CD4-positive, alpha-beta T cell treated with Interleukin-15 for 4 hours (primary cell): ENCODE data around the gene COL24A1.
A peak's percentile ranks its signal among the peaks of the same experiment; 100 is the strongest.
"Not testable (repeated sequence)": the region's sequence is repeated elsewhere in the genome, so short reads cannot be mapped to it uniquely, and the experiment has no call there.

Source experiments
- DNase-seq: peaks from one replicate; pipeline ENCODE4 v3.0.0-alpha.2; 2020; ENCODE audit warnings: low spot score

COL24A1 gene

DNA sequence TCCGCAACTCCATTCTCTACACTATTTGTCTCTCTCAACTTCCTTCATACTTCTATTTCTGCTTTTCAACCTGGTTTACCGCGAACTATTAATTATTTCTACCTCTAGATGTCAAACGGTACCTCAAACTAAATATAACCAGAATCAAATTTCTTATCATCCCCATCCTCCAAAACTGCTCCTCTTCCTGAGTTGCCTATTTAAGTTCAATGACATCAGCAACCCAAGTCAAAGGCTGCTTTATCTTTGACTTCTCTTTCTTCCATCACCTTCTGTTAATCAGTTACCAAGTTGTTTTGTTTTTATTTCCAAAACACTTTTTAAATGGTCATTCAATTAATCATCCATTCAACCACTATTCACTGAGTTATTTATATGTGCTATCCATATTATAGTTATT, 171.9 kb downstream of the COL24A1 start:
- no peak for DNase-seq

DNA sequence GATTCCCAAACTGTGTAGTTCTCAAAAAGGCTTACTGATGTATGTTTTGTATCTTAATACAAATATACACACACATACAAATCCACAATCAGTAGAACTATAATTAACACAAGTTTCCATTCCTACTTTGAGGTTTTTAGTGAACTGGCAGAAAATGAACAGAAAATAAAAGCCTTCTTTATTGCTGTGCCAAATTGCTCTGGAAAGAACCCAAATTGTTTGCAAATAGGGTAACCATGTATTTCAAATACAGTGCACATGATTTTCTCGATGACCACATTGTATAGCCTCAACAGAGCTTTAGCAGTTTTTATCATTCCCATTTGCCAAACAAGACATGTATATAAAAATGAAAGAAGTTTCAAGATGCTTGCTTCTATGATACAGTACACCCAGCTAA, 173.3 kb downstream of the COL24A1 start:
- no peak for DNase-seq

DNA sequence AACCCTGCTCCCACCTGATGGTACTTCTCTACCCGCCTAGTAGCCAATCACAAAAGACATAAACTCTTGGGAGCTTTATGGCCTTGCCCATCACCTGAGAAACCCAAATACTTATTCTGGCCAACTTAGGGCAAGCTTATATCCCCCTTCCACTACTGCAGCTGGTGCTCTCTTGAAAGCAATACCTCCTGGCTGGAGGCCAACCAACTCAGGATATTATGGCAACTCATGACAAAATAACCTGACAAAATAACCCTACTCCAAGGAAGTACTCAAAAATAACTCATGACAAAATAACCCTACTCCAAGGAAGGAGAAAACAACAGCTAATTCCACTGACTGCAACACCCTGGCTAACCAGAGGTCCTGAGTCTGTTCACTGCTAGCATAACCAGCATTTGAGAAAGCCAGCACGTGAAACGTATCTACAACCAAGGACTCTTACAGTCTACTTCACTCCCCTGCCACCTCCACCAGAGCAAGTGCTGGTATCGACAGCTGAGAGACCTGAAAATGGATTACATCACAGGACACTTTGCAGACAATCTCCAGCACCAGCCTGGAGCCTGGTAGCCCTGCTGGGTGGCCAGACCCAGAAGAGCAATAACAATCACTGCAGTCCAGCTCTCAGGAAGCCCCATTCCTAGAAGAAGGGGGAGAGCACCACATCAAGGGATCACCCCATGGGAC, 179.9 kb downstream of the COL24A1 start:
- DNase-seq: no peak

DNA sequence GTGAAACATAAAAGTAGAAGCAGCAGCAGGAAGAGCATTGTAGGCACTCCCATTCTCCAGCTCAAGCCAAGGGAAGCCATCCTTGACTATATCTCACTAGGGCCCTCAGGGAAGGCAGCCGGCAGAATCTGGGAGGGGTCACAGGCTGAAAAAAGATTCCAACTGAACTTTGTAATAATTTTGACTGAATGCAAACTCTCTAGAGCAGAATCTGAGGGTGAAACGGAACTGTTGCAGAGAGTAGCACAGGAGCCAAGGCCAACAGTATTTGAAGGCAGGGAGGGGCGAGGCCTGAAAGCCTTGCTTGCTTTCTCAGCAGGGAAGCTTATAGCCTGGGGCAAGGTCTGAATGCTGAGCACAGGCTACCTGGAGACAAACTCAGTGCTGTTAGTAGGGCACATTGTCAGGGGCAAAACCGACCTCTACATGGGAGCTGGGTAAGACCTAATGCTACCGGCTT, 180.6 kb downstream of the COL24A1 start:
- DNase-seq: no peak

DNA sequence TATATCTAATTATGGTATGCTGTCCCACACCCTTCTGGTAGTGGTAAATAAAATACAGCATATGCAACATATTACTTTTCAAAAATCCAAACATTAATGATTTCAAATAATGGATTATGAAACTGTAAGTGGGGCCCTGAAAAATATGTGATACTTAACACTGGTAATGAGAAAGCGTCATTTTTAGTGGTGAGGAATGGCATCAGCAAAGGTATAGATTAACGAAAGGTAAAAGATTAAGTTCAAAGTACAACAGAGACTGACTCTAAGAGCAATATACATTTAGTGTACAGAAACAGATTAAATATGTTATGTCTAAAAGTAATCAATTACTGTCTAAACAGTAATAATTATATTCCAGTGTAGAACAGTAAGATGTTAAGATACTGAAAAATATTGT, 194.1 kb downstream of the COL24A1 start:
- DNase-seq: no peak

DNA sequence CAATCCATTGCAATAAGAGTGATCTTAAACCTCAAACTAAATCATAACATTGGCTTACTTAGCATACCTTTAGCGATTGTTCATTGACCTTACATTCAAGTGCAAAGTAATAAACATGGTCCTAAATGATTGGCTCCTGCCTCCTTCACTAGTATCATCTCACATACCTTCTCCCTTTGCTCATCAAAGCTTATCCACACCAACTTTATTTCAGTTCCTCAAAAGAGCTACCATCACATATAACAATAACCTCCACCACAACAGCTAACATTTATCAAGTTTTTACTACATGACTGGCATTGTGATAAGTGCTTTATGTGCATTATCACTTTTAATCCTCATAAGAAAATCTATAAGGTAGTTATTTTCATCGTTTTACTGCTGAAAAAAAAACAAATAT, 198.8 kb downstream of the COL24A1 start:
- no peak for DNase-seq

DNA sequence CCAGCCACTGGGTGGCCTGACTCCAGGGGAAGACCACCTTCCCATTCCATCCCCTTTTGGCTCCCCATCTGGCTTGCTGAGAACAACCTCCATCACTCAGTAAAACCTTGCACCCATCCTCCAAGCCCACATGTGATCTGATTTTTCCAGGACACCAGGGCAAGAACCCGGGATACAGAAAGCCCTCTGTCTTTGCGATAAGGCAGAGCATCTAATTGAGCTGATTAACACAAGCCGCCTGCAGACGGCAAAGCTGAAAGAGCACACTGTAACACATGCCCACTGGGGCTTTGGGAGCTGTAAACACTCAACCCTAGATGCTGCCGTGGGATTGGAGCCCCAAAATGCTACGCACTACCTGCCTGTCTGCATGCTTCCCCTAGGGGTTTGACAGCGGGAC, 201.4 kb downstream of the COL24A1 start:
- DNase-seq: not testable (repeated sequence)

DNA sequence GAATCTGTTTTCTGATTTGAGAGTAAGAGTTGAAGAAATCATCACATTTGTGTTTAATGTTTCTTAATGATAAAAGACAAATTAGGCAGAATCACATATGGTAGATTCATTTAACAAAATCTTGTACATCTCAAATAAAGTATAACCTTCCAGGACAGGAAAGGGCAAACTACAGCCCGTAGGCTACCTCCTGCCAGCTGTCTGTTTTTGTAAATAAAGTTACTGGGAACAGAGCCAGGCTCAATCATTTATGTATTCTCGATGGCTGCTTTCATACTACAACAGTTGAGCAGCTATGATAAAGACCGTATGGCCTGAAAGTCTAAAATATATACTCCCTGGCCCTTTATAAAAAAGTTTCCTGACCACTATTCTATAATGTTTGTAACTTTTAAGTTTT, 204.1 kb downstream of the COL24A1 start:
- no peak for DNase-seq

DNA sequence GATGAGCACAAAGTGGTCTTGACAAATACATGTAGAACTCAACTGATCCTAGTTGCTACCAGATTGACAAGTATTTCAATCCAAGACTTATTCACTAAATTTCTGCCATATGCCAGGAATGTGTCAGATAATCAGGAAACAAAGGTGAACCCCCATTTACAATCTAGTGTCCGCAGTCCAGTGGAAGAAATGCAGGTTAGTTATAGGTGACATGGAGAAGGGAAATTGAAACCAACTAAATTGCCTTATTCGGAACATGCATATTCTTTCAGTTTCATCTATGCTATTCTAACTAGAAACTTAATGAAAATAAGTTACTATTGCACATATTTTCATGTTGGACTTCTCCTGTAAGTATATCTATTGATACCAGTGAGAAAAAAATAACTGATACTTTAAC, 209.4 kb downstream of the COL24A1 start:
- no peak for DNase-seq

DNA sequence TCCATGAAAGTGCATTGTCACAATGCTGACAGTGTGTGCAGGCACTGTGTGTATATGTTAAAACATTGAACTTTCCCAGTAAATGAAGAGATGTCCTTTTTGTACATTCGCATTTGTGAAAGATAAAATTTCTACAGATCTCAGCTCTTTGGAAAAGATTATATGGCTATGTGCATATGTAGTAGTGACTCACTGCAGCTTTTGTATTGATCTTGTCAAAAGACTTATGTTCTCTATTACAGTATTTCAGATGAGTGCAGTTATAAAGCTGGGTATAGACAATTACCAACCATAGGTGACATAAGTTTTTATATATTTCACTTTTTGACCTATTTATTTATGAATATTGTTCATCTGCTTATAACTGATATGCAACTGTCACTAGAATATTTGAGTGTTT, 212.6 kb downstream of the COL24A1 start:
- DNase-seq: no peak

DNA sequence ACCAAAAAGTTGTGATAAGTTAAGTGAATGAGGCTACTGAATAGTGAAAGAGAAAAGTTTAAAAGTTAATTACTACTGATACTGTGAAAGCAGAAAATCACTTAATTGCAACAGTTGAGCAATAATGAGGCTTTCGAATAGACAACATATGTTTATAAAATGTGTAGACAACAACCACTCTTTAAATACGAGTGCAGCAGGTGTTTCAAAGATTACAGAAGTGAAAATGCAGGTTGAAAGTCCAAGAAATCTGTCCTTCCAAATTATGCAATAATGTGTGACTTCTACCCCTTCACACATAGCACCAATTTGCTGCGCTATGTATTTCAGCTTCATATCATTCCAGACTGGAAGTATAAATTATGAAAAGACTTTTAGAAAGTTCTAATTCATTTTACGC, 213.0 kb downstream of the COL24A1 start:
- DNase-seq: no peak

DNA sequence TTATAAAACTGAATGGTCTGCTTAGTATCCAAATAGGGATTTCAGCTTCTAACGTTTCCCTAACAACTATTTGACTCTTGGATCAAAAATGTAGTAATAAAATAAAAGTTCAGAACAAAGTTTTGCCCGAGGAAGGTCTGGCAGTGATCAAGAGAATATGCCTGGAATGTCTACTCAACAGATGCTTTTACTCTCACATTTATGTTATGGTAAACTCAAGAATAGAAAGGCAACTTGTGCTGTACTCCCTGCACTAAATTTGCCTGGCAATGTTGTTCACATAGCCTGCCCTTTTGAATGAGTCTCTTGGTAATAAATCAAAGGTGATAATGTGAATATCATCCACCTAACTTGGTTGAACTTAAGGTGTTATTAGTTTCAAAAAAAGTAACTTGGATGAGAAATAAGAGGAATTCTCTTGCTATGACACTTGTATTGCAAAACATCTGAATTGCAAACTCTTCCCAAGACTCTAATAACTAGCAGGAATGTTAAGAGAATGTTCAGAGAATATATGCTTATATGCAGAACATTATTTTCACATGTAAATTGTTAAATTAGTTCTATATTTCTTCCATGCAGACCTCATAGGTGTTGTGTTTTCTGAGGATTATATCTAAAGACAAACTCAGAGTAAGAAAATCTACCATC, 215.8 kb downstream of the COL24A1 start:
- no peak for DNase-seq

DNA sequence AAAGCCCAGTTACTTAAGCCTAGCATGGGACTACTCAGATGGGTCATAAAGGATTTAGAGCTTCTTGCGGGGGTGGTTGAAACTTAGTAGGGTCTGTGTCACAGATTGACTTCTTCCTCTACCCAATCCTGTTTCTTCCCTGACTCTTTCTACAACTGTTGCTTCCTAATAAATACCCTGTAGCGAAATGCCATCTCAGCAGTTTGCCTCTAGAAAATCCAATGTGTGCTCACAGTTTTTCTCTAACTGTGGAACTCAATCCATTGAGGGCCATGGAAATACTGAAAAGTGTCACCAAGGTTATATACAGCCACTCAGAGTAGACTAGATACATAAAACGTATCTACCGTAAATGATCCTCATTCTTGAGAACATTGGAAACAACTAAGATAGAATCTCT, 217.7 kb downstream of the COL24A1 start:
- no peak for DNase-seq

DNA sequence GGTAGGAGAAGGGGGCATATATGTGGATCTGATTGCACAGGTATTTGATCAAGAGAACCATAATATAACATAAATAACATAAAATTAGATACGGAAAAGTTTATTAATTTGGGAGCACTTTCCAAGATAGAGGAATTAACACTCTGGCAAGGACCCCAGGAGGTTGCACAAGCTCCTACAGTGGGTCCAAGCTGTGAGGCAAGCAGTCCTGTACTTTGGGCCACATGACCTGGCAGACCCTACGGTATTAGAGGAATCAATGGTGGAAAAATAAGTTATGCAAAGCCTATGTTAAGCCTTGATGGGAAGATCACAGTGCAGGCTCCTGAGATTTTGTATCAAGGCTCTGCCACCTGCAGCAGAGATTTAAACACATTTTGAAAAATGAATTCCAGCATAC, 220.1 kb downstream of the COL24A1 start:
- no peak for DNase-seq

DNA sequence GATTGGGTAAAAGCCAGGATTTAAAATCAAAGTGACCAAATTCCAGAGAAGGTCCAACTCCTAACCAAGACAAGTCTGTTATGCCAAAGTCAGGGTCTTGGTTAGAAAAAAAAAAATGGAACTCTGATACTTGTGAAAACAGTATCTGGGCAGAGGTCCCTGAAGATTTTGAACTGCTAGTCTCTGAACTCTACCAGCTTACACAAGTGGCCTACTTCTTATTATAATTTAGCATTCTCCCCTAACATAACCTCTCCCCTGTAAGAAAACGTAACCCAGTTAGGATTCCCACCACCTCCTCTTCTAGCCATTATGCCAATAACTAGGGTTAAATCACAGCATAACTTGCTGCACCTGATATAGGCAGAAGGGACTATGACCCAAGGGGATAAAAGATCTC, 220.5 kb downstream of the COL24A1 start:
- no peak for DNase-seq

DNA sequence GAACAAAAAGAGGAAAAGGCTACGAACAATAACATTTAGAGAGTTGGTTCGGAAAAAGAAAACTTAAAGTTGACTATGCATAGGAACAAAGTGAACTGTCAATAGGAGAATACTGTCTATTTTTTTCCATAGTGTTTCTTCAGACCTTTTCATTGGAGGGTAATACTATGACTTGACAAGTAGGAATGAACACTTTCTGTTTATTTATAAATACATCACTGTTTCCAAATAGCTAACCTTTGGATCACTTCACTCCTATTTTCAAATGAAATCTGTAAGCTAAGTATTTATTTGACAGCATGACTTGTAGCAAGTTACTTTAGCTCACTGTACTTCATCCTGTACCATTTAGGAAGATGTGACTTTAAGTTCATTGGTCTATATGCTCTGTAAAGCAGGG, 221.3 kb downstream of the COL24A1 start:
- no peak for DNase-seq

DNA sequence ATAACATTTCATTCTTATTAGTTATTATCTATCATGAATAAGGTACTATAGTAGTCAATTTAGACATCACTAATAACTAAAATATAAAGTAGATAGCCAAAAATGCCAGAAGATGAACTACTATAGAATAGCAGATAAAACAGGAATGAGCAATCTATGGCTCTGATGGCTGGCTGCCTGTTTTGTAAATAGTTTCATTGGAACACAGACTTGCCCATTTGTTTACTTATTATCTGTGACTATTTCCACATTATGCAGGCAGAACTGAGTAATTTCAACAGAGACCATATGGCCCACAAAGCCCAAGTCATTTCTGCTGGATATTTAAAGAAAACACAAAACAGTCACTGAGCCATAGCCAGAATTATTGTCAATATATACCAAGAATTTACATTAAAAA, 222.1 kb downstream of the COL24A1 start:
- no peak for DNase-seq

DNA sequence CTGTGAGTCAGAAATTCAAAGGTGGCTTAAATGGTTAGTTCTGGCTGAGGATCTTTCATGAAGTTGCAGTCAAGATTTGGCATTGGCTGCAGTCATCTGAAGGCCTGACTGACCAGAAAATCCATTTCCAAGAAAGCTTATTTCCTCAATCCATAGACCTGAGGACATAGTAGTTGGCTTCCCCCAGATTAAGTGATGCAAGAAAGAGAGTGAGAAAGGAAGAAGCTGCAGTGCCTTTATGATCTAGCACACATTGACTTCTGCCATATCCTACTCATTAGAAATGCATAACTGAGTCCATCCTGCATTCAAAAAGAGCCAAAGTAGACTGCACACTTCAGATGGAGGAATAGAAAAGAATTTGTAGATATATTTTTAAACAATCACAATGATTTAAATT, 222.6 kb downstream of the COL24A1 start:
- DNase-seq: no peak

DNA sequence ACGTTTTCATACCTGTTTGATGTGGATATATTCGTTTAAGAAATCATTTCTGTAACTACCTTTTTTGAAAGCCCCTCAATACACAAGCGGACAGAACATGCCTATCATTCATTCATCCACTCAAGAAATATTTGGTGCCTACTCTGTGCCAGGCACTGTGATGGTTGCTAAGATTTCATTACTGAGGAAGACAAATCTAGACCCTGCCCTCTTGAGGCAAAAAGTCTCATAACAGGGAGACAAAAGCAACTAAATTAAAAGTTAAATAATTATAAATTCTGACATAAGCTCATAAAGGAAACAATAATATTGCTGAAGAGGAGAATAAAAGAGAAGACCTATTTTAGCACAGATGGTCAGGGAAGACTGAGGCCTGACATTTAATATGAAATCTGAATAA, 244.8 kb downstream of the COL24A1 start:
- no peak for DNase-seq

DNA sequence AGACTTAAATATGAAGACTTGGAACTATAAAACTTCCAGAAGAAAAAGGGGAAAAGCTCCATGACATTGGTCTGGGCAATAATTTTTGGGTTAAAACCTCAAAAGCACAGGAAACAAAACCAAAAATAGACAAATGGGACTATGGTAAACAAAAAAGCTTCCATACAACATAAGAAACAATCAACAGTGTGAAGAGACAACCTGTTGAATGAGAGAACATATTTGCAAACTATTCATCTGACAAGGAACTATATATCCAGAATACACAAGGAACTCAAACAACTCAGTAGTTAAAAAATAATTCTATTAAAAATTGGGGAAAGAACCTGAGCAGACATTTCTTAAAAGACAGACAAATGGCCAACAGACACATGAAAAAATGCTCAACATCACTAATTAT, 255.7 kb downstream of the COL24A1 start:
- DNase-seq: no peak

DNA sequence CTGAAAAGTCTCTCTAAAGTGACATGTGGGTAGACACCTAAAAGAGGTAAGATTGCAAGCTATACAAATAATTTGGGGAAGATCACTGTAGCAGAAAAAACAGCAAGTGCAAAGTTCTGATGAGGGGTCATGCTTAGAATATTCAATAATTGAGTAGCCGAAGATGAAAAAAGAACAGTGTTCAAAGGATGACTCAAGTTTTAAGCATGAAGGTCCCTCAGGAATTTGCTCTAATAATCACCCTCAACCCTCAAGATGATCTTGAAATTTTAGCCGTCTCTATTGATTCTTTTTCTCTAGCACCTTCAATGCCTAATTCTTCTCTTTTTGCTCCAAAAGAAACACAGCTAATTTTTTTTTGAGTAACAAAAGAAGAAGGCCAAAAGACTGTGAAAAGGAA, 257.7 kb downstream of the COL24A1 start:
- no peak for DNase-seq

DNA sequence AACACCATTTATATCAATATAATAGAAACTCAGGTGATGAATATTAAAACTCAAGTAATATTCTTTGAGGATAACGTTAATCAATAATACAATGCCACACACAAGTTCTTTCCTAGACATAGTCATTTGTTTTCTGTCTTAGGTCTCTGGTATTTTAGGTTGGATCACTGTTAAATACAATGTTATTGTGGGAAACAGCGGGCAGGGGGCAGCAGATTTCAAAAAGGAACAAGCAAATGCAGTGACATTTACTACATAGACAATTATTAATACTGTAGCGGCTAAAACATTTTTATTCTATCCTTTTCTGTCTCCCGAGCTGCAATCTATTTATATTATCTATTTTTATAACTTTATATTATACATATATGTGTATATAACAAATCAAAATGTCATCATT, 261.9 kb downstream of the COL24A1 start:
- peak; percentile 2 for DNase-seq

DNA sequence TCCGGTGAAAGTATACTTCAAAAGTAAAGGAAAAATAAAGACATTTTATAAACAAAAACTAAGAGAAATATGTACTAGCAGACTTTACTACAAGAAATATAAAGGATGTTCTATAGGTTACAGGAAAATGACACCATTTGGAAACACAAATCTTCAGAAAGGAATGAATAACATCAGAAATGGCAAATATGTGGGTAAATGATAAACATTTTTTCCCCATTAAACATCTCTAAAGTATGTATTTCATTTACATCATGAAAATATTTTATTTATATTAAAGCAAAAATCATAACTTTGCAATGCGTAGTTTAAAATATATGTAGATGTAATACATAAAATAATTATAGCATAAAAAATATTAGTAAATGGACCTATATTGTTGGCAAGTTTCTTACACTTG, 264.2 kb downstream of the COL24A1 start:
- no peak for DNase-seq

DNA sequence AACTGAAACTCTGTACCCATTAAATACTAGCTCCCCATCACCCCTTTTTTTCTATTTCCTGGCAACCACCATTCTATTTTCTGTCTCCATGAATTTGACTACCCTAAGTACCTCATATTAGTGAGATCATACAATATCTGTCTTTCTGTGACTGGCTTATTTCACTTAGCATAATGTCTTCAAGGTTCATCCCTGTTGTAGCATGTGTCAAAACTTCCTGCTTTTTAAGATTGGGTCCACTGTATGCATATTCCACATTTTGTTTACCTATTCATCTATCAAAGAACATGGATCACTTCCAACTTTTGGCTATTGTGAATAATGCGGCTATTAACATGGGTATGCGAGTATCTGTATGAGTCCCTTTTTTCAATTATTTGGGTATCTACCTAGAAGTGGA, 266.7 kb downstream of the COL24A1 start:
- no peak for DNase-seq
